GM08714 (cell line): ENCODE measurements around the gene CDK5RAP2.
"Not testable (repeated sequence)": the region's sequence is repeated elsewhere in the genome, so short reads cannot be mapped to it uniquely, and the experiment has no call there.

Source experiments
- H3K4me3 ChIP-seq: fragments of 200-500 bp; sonication (Bioruptor generic); 2 replicates; pipeline ENCODE4 v1.5.1; 2014; ENCODE audit warnings: mild to moderate bottlenecking, low read length, inconsistent platforms
- ZNF274 ChIP-seq: IDR thresholded peaks from 2 replicates; pipeline ENCODE4 v1.6.1; 2012; ENCODE audit warnings: mild to moderate bottlenecking, low read depth, low read length

Gene CDK5RAP2

GRCh38 chr9:120544441-120544840 lies 35.5 kb downstream of the CDK5RAP2 start:
- TF ChIP-seq ZNF274 = no peak
- H3K4me3 ChIP-seq = no peak overlapping the region

DNA sequence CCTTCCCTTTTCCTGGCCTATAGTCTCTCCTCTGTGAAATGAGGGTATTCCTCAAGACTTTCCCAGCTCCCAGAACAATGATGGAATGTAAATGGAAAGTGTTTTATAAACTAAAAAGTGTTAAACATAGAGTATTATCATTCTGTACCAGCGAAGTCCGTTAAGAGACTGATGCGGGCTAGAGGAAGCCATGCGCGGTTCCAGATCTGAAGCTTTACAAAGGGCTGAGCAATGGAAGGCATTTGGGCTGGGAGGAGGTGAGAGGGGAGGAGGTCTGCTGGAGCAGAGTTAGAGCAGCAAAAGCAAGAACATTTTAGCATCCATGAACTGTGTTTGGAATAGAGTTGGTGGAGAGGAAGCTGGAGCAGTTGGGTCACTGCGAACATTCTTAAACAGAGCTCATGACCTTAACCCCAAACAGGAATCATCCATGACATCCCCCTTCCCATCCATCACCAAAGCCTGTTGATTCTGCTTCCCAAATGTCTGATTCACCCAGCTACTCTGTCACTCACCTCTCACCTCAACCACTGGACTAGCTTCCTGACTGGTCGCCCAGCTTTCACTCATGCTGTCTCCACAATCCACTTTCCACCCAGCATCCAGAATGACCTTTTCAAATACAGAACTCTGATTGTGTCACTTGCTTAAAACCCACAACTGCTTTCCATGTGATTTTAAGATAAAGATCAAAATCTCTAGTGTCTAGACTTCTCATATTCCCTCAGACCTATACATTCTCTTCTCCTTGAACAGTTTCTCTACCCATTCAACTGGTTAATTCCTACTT lies 37.1 kb downstream of the CDK5RAP2 start:
- no peak overlapping the region for H3K4me3 ChIP-seq
- TF ChIP-seq ZNF274 = no peak

DNA sequence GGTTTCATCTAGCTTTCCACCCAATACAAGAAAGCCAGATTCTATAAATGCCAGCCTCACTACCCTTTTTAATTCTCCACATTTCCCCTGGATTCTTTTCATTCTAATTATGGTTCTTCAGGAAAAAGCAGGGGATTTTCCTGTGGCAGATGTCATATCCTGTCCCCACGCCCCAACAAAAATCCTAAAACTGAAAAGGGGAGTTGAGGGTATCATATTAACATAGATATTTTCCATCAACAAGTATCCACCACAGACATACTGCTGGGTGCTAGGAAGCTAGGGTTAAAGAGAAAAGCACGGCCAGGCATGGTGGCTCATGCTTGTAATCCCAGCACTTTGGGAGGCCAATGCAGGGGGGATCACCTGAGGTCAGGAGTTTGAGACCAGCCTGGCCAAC lies 38.0 kb downstream of the CDK5RAP2 start:
- no peak for TF ChIP-seq ZNF274
- no peak overlapping the region for H3K4me3 ChIP-seq

GRCh38 chr9:120539951-120540350 lies 40.0 kb downstream of the CDK5RAP2 start:
- no peak overlapping the region for H3K4me3 ChIP-seq
- no peak for TF ChIP-seq ZNF274

DNA sequence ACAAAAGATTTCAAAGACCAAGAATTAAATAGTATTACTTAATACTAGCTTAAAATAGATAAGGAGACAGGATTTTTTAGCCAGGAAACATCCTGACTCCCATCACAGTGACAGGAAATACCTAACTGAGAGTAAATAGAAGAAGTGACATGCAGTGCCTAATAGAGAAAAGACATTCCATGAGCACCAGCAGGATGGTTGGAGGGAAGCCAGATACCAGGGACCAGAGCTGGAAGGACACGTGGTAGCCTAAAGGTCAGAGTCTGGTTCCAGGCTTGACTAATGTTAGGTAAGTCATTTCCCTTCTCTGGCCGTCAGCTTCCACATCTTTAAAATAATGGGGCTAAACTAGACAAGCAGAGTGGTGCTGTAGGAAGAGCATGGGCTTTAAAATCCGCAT lies 41.6 kb downstream of the CDK5RAP2 start:
- TF ChIP-seq ZNF274 = no peak

GRCh38 chr9:120536949-120537640 lies 42.9 kb downstream of the CDK5RAP2 start:
- no peak for TF ChIP-seq ZNF274
- H3K4me3 ChIP-seq = no peak overlapping the region

More for the DNA sequence above, 41.6 kb downstream of the CDK5RAP2 start:
- no peak overlapping the region for H3K4me3 ChIP-seq

GRCh38 chr9:120536094-120536493 lies 43.9 kb downstream of the CDK5RAP2 start:
- H3K4me3 ChIP-seq = no peak overlapping the region
- TF ChIP-seq ZNF274 = no peak

DNA sequence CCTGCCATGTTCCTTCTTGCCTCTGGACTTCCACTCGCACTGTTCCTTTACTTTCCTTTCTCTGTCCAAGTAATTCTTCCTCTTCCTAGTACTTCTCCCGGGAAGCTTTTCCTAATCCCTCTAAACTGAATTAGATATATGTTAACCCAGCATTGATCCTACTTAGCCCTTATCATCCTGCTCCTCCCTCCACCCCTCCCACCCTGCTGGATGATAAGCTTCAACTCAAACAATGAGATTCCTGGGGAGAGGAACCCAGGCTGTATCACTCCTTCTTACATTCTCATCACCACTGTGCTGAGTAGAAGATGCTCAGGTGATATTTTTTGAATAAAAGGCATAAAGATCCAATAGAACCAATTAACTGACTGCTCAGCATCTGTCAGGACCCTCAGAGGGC lies 45.7 kb downstream of the CDK5RAP2 start:
- no peak for TF ChIP-seq ZNF274
- no peak overlapping the region for H3K4me3 ChIP-seq

- TF ChIP-seq ZNF274 = no peak
Observed at GRCh38 chr9:120532891-120533290, 47.1 kb downstream of the CDK5RAP2 start.

GRCh38 chr9:120532475-120532874 lies 47.5 kb downstream of the CDK5RAP2 start:
- no peak overlapping the region for H3K4me3 ChIP-seq
- no peak for TF ChIP-seq ZNF274

More at GRCh38 chr9:120532891-120533290, 47.1 kb downstream of the CDK5RAP2 start:
- H3K4me3 ChIP-seq = no peak overlapping the region

- no peak for TF ChIP-seq ZNF274
Observed at GRCh38 chr9:120531683-120532300, 48.2 kb downstream of the CDK5RAP2 start.

GRCh38 chr9:120530220-120530832 lies 49.6 kb downstream of the CDK5RAP2 start:
- not testable (repeated sequence) for H3K4me3 ChIP-seq

More at GRCh38 chr9:120531683-120532300, 48.2 kb downstream of the CDK5RAP2 start:
- no peak overlapping the region for H3K4me3 ChIP-seq

- H3K4me3 ChIP-seq = no peak overlapping the region
- TF ChIP-seq ZNF274 = no peak
Observed at GRCh38 chr9:120528829-120529228, 51.1 kb downstream of the CDK5RAP2 start.

GRCh38 chr9:120528327-120528726 lies 51.6 kb downstream of the CDK5RAP2 start:
- H3K4me3 ChIP-seq = no peak overlapping the region
- TF ChIP-seq ZNF274 = no peak
